LHCN-M2 (cell line): Measurements from ENCODE around the gene TCF3. TPM values are rescaled to one million over a fixed set of nuclear protein-coding genes. Genes with fewer than 3 reads are reported as not detected.
A peak's percentile ranks its signal among the peaks of the same experiment; 100 is the strongest.
"Not testable (repeated sequence)": the region's sequence is repeated elsewhere in the genome, so short reads cannot be mapped to it uniquely, and the experiment has no call there.

Source experiments
- DNase-seq: peaks from one replicate; pipeline ENCODE4 v3.0.0-alpha.2; 2012; ENCODE audit warnings: low read depth
- total RNA-seq: library from RNA; depleted of rRNA; stranded (reverse); fragments of >200 nt; gene quantifications from 2 replicates; pipeline ENCODE4 v1.2.3, GENCODE V29; 2014

The TCF3 gene
- total RNA-seq, 1 experiment from 2014 or later: 150 TPM

- DNase-seq: no peak
Measured at GRCh38 chr19:1672769-1673644, 20.6 kb upstream of the TCF3 start.

GRCh38 chr19:1672038-1672768 lies 19.8 kb upstream of the TCF3 start:
- no peak for DNase-seq

GRCh38 chr19:1671716-1672037 lies 19.3 kb upstream of the TCF3 start:
- no peak for DNase-seq

GRCh38 chr19:1670747-1671146 lies 18.3 kb upstream of the TCF3 start:
- DNase-seq: not testable (repeated sequence)

- peak; percentile 25 for DNase-seq
Measured at GRCh38 chr19:1668486-1669270, 16.3 kb upstream of the TCF3 start.

GRCh38 chr19:1668048-1668485 lies 15.7 kb upstream of the TCF3 start:
- no peak for DNase-seq

- no peak for DNase-seq
Measured at GRCh38 chr19:1665565-1666047, 13.2 kb upstream of the TCF3 start.

- no peak for DNase-seq
Measured at GRCh38 chr19:1663852-1664251, 11.4 kb upstream of the TCF3 start.

GRCh38 chr19:1663227-1663626 lies 10.8 kb upstream of the TCF3 start:
- DNase-seq: not testable (repeated sequence)

- no peak for DNase-seq
Measured at GRCh38 chr19:1661995-1662394, 9.6 kb upstream of the TCF3 start.

- no peak for DNase-seq
Measured at GRCh38 chr19:1659084-1659427, 6.6 kb upstream of the TCF3 start.

GRCh38 chr19:1658150-1659083 lies 6.0 kb upstream of the TCF3 start:
- no peak for DNase-seq

GRCh38 chr19:1657746-1658145 lies 5.3 kb upstream of the TCF3 start:
- no peak for DNase-seq

- DNase-seq: no peak
Measured at GRCh38 chr19:1656988-1657536, 4.6 kb upstream of the TCF3 start.

GRCh38 chr19:1655987-1656608 lies 3.7 kb upstream of the TCF3 start:
- no peak for DNase-seq

GRCh38 chr19:1655131-1655981 lies 2.9 kb upstream of the TCF3 start:
- DNase-seq: no peak

- no peak for DNase-seq
Measured at GRCh38 chr19:1654178-1654792, 1.9 kb upstream of the TCF3 start.

- no peak for DNase-seq
Measured at GRCh38 chr19:1653300-1653628, 849 bp upstream of the TCF3 start.
